OCI-LY3 (cell line): ENCODE data around the gene PRSS56.

Source experiments
- H2AFZ ChIP-seq: fragments of 200-600, 300-600 bp; shearing (Covaris generic); 2 replicates; pipeline ENCODE4 v1.6.0; 2014; ENCODE audit warnings: antibody characterized with exemption, low read depth, low read length
- H3K27ac ChIP-seq: fragments of 200-600, 300-600 bp; sonication (generic); 2 replicates; pipeline ENCODE4 v1.5.1; 2014; ENCODE audit warnings: mild to moderate bottlenecking, low read length, moderate library complexity, mixed read lengths
- H3K27me3 ChIP-seq: fragments of 200-600, 300-600 bp; sonication (generic); 2 replicates; pipeline ENCODE4 v1.6.1; 2014; ENCODE audit warnings: low read depth, low read length, mixed read lengths
- H3K36me3 ChIP-seq: fragments of 200-600, 300-600 bp; sonication (generic); replicated peaks from 2 replicates; pipeline ENCODE3; 2014; ENCODE audit warnings: low read depth, low read length, mixed read lengths
- H3K4me1 ChIP-seq: fragments of 300-600, 200-600 bp; sonication (generic); 2 replicates; pipeline ENCODE4 v1.6.1; 2014; ENCODE audit warnings: low read length, mixed read lengths
- H3K4me2 ChIP-seq: fragments of 200-600, 300-600 bp; sonication (generic); 2 replicates; pipeline ENCODE4 v1.6.1; 2014; ENCODE audit warnings: low read length, mixed read lengths
- H3K4me3 ChIP-seq: fragments of 300-600, 200-600 bp; sonication (generic); 2 replicates; pipeline ENCODE4 v1.5.1; 2014; ENCODE audit warnings: antibody characterized with exemption, mild to moderate bottlenecking, low read length, moderate library complexity
- H3K79me2 ChIP-seq: fragments of 300-600, 200-600 bp; shearing (Covaris generic); 2 replicates; pipeline ENCODE4 v1.6.1; 2014; ENCODE audit warnings: mild to moderate bottlenecking, low read length, mixed read lengths
- H3K9ac ChIP-seq: fragments of 300-600, 200-600 bp; shearing (Covaris generic); 2 replicates; pipeline ENCODE4 v1.6.0; 2014; ENCODE audit warnings: mild to moderate bottlenecking, low read length, moderate library complexity
- H3K9me3 ChIP-seq: fragments of 200-600, 300-600 bp; shearing (Covaris generic); 2 replicates; pipeline ENCODE4 v1.6.1; 2014; ENCODE audit warnings: low read length, mixed read lengths; ENCODE audit not compliant: insufficient read depth
- H4K20me1 ChIP-seq: fragments of 200-600, 300-600 bp; sonication (generic); 2 replicates; pipeline ENCODE4 v1.6.1; 2016; ENCODE audit warnings: low read length, mixed read lengths; ENCODE audit not compliant: insufficient read depth
- CTCF ChIP-seq: fragments of 200-600, 300-600 bp; sonication (generic); IDR thresholded peaks from 2 replicates; pipeline ENCODE4 v1.5.1; 2014; ENCODE audit warnings: antibody characterized with exemption, low read length, low read depth
- EZH2phosphoT487 ChIP-seq: fragments of 200-600 bp; shearing (Covaris generic); IDR thresholded peaks from 2 replicates; pipeline ENCODE4 v1.6.1; 2018; ENCODE audit warnings: antibody characterized with exemption, mixed run types, low read depth

The PRSS56 gene

GRCh38 chr2:232549655-232550353, 29.6 kb downstream of the PRSS56 start:
- peaks cover 7% of the 10 kb centered on the region for H3K4me1 ChIP-seq
- peaks cover 78% of the 10 kb centered on the region for H3K79me2 ChIP-seq
- H3K36me3 ChIP-seq: peaks cover 17% of the 10 kb centered on the region
- peak overlapping the region; percentile 86 for H2AFZ ChIP-seq
- H3K4me3 ChIP-seq: peak overlapping the region; percentile 92
- H4K20me1 ChIP-seq: 0 out of 2 replicates have a peak, but pooled peaks cover 4% of the 10 kb centered on the region
- TF ChIP-seq CTCF (no peak), EZH2phosphoT487 (no peak)
- H3K9me3 ChIP-seq: no peaks in the 10 kb centered on the region
- no peaks in the 10 kb centered on the region for H3K27me3 ChIP-seq
- peak overlapping the region; percentile 92 for H3K9ac ChIP-seq
- H3K27ac ChIP-seq: peak overlapping the region; percentile 82
- peak overlapping the region; percentile 84 for H3K4me2 ChIP-seq

DNA sequence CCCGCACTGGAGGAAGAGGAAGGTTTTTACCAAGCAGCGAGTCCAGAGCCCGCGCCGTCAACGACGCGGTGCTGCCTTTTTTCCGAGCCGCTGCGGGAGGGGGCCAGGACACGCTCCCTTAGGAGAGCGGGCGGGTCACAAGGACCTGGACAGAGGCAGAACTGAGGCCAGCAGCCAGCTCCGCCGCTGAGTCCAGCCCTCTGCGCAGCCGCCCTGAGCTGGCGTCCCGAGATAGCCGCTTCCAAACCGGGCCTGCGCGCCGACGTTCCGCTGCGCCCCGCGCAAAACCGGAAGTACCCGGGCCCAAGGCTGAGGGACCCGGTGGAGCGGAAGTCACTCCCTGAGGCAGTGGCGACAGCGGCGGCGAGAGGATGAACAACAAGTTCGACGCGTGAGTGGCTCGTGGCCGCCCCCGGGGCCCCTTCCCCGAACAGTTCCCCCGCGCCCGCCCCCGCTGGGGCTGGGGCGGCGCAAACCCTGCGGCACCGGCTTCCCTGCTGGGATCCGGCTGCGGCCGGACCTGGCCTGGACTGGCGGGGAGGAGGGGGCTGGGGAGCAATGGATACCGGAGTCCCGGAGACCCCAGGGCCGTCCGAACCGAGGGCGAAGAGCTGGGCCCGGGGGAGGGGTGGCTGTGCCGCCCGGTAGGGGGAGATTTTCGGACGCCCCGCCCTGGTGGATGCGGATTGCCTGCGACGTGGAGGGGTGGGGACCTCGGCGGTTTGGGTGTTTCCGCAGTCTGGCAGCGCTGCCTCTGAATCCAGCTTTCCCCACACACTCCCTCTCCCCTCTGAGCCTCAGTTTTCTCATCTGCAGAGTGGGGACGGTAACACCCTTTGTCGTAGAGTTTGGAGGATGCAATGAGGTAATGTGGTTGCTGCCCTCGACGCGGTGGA, 30.4 kb downstream of the PRSS56 start, which contains the start of the genes EIF4E2 and TIGD1:
Gene EIF4E2 (plus strand): TSS at position 336 of the 896 bp plus-strand sequence. CDS start 36 bp downstream, at position 372.
Gene TIGD1 (minus strand): TSS at position 204 of the 896 bp plus-strand sequence. CDS start 675 bp downstream, outside the sequence.
- Histone ChIP-seq H3K4me3 (peak within 1 kb of the TSS; percentile 92), H3K4me1 (peaks cover 7% of the 10 kb centered on the region), H3K27ac (peak within 1 kb of the TSS; percentile 82), H3K9ac (peak within 1 kb of the TSS; percentile 92), H3K79me2 (peaks cover 86% of the 10 kb centered on the region), H3K4me2 (peak within 1 kb of the TSS; percentile 91), H3K27me3 (no peaks in the 10 kb centered on the region), H3K9me3 (no peaks in the 10 kb centered on the region), H4K20me1 (0 out of 2 replicates have a peak, but pooled peaks cover 7% of the 10 kb centered on the region), H3K36me3 (peaks cover 17% of the 10 kb centered on the region), H2AFZ (peak within 1 kb of the TSS; percentile 86)
- TF ChIP-seq EZH2phosphoT487 (no peak), CTCF (no peak)

GRCh38 chr2:232551250-232551638, 31.1 kb downstream of the PRSS56 start:
- Histone ChIP-seq H2AFZ (no peak overlapping the region), H3K9me3 (no peaks in the 10 kb centered on the region), H3K36me3 (peaks cover 18% of the 10 kb centered on the region), H3K4me2 (peak overlapping the region; percentile 91), H4K20me1 (0 out of 2 replicates have a peak, but pooled peaks cover 7% of the 10 kb centered on the region), H3K79me2 (peaks cover 93% of the 10 kb centered on the region), H3K4me1 (peaks cover 7% of the 10 kb centered on the region), H3K9ac (peak overlapping the region; percentile 92), H3K27ac (0 out of 2 replicates have a peak overlapping the region, but pooled peaks have one; percentile 82), H3K27me3 (no peaks in the 10 kb centered on the region), H3K4me3 (peak overlapping the region; percentile 92)
- TF ChIP-seq EZH2phosphoT487 (no peak), CTCF (no peak)
